LNCAP (cell line): ENCODE results near the gene PTPRN.

ENCODE experiments used
- CTCF ChIP-seq: fragments of 450-650 bp; IDR thresholded peaks from 2 replicates; pipeline ENCODE4 v1.5.1; 2017; ENCODE audit warnings: mild to moderate bottlenecking

PTPRN gene

GRCh38 chr2:219277703-219278654 lies 31.2 kb downstream of the PTPRN start:
- peak; percentile 88 for TF ChIP-seq CTCF

- no peak for TF ChIP-seq CTCF
These were observed 34.8 kb downstream of the PTPRN start for GRCh38 chr2:219274361-219274921.

- no peak for TF ChIP-seq CTCF
These were observed 35.3 kb downstream of the PTPRN start for GRCh38 chr2:219273937-219274336.

- TF ChIP-seq CTCF = no peak
These were observed 36.2 kb downstream of the PTPRN start for GRCh38 chr2:219272995-219273394.

GRCh38 chr2:219272356-219272755 lies 36.8 kb downstream of the PTPRN start:
- TF ChIP-seq CTCF = no peak

- no peak for TF ChIP-seq CTCF
These were observed 38.2 kb downstream of the PTPRN start for GRCh38 chr2:219271021-219271420.

- no peak for TF ChIP-seq CTCF
These were observed 39.2 kb downstream of the PTPRN start for GRCh38 chr2:219270055-219270372.
